ENCODE results near the gene TYW1B.
"Not testable (repeated sequence)": the region's sequence is repeated elsewhere in the genome, so short reads cannot be mapped to it uniquely, and the experiment has no call there.

DNA sequence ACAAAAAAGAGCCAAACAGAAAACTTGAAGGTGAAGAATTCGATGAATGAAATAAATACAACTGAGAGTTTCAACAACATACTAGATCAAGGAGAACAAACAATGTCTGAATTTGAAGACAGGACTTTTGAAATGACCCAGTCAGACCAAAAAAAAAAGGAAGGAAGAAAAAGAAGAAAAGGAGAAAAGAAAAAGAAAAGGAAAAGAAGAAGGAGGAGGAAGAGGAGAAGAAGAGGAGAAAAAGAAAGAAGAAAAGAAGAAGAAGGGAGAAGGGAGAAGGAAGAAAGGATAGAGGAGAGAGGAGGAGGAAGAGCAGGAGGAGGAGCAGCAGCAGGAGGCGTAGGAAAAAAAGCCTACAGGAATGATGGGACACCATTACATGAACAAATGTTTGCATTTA lies 97.6 kb downstream of the TYW1B start:
- not testable (repeated sequence) for TF ChIP-seq POLR2A, POLR2AphosphoS5 (IDR thresholded peaks at IDR 0.05)
- TF ChIP-seq, protein P1, sequence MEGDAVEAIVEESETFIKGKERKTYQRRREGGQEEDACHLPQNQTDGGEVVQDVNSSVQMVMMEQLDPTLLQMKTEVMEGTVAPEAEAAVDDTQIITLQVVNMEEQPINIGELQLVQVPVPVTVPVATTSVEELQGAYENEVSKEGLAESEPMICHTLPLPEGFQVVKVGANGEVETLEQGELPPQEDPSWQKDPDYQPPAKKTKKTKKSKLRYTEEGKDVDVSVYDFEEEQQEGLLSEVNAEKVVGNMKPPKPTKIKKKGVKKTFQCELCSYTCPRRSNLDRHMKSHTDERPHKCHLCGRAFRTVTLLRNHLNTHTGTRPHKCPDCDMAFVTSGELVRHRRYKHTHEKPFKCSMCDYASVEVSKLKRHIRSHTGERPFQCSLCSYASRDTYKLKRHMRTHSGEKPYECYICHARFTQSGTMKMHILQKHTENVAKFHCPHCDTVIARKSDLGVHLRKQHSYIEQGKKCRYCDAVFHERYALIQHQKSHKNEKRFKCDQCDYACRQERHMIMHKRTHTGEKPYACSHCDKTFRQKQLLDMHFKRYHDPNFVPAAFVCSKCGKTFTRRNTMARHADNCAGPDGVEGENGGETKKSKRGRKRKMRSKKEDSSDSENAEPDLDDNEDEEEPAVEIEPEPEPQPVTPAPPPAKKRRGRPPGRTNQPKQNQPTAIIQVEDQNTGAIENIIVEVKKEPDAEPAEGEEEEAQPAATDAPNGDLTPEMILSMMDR (IDR thresholded peaks at IDR 0.05): not testable (repeated sequence)
